SU-DHL-6 (cell line): ENCODE measurements around the gene BLTP2.

Source experiments
- H2AFZ ChIP-seq: fragments of 200-600 bp; sonication (generic); 2 replicates; pipeline ENCODE4 v1.6.1; 2014; ENCODE audit warnings: low read depth, mild to moderate bottlenecking, moderate library complexity, mixed read lengths, antibody characterized with exemption, low read length; ENCODE audit not compliant: severe bottlenecking
- H3F3A ChIP-seq: fragments of 200-600 bp; shearing (Covaris generic); 2 replicates; pipeline ENCODE4 v1.6.0; 2016; ENCODE audit warnings: antibody characterized with exemption, mild to moderate bottlenecking; ENCODE audit not compliant: insufficient read depth
- H3K27ac ChIP-seq: fragments of 200-600 bp; sonication (generic); 2 replicates; pipeline ENCODE4 v1.5.1; 2016; ENCODE audit warnings: low read depth, mild to moderate bottlenecking, low read length, moderate library complexity, mixed read lengths
- H3K27me3 ChIP-seq: fragments of 200-600 bp; sonication (generic), shearing (Covaris generic); 2 replicates; pipeline ENCODE4 v1.6.0; 2014; ENCODE audit warnings: mild to moderate bottlenecking, low read length
- H3K36me3 ChIP-seq: fragments of 200-600 bp; sonication (generic); 2 replicates; pipeline ENCODE4 v1.6.1; 2014; ENCODE audit warnings: mild to moderate bottlenecking, low read length, mixed read lengths
- H3K4me2 ChIP-seq: fragments of 300-600, 200-600 bp; shearing (Covaris generic), sonication (generic); 2 replicates; pipeline ENCODE4 v1.6.0; 2014; ENCODE audit warnings: low read length, low read depth, mild to moderate bottlenecking; ENCODE audit not compliant: poor library complexity, severe bottlenecking
- H3K4me3 ChIP-seq: fragments of 200-600 bp; sonication (generic); 2 replicates; pipeline ENCODE4 v1.5.1; 2014; ENCODE audit warnings: antibody characterized with exemption, low read length, mild to moderate bottlenecking, mixed read lengths; ENCODE audit not compliant: insufficient read depth, poor library complexity, severe bottlenecking
- H3K79me2 ChIP-seq: fragments of 200-600 bp; sonication (generic); 2 replicates; pipeline ENCODE4 v1.6.1; 2014; ENCODE audit warnings: mild to moderate bottlenecking, low read length, moderate library complexity; ENCODE audit not compliant: insufficient read depth
- H3K9ac ChIP-seq: fragments of 200-600 bp; sonication (generic); 2 replicates; pipeline ENCODE4 v1.7.0; 2014; ENCODE audit warnings: mild to moderate bottlenecking, low read length
- H3K9me2 ChIP-seq: fragments of 200-600 bp; sonication (generic); replicated peaks from 2 replicates; pipeline ENCODE4 v1.6.1; 2014; ENCODE audit warnings: low read length; ENCODE audit not compliant: insufficient read depth
- H3K9me3 ChIP-seq: fragments of 200-600 bp; sonication (generic); 2 replicates; pipeline ENCODE4 v1.6.1; 2014; ENCODE audit warnings: low read length, mixed read lengths; ENCODE audit not compliant: insufficient read depth
- H4K20me1 ChIP-seq: fragments of 200-600 bp; sonication (generic); 2 replicates; pipeline ENCODE4 v1.6.1; 2014; ENCODE audit warnings: low read depth, mild to moderate bottlenecking, antibody characterized with exemption, low read length, moderate library complexity, mixed read lengths
- EZH2phosphoT487 ChIP-seq: fragments of 200-600 bp; sonication (generic), shearing (Covaris generic); conservative IDR thresholded peaks from 2 replicates; pipeline ENCODE4 v1.6.1; 2018; ENCODE audit warnings: mild to moderate bottlenecking, antibody characterized with exemption, low read length, moderate library complexity, mixed read lengths
- TF ChIP-seq, protein P1 (sequence below): fragments of 200-600 bp; sonication (generic); IDR thresholded peaks from one replicate; pipeline ENCODE4 v1.5.1; 2017; ENCODE audit warnings: antibody characterized with exemption, mild to moderate bottlenecking, low read length, moderate library complexity; ENCODE audit not compliant: insufficient read depth, poor library complexity, severe bottlenecking

Gene BLTP2

DNA sequence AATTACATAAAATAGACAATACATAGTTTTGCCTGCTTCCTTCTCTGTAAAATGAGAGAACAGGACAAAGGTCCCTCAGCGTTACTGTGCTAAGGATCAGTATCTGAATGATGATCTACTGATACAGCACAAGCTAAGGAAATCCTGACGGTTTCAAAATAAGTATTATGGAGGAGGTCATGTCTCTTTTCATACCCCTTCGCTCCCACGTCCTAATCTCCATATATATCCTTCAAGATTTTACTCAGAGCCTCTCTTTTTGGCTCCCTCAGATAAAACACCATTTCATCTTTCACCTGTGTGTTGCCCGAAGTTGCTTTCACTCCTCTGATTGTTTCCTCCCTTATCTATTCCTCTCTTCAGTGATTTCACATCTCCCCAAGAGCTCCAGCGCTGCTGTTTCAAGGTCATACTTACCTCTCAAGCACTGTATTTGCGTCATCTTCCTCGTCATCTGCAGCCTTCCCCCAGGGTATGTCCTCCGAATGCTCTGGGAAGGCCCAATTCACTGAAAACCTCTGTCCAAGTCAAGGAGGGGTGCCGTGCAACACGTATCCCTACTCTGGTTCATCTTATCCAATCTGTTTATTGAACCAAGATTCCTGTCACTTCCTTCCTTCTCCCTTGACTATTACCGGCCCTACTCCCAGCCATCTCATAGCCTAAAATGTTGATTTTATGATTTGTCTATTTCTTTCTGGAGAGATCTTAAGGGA, 1.2 kb upstream of the BLTP2 start:
- H4K20me1 ChIP-seq = peaks cover 7% of the 10 kb centered on the region; the same call in 1 of the 2 replicates
- TF ChIP-seq, protein P1, sequence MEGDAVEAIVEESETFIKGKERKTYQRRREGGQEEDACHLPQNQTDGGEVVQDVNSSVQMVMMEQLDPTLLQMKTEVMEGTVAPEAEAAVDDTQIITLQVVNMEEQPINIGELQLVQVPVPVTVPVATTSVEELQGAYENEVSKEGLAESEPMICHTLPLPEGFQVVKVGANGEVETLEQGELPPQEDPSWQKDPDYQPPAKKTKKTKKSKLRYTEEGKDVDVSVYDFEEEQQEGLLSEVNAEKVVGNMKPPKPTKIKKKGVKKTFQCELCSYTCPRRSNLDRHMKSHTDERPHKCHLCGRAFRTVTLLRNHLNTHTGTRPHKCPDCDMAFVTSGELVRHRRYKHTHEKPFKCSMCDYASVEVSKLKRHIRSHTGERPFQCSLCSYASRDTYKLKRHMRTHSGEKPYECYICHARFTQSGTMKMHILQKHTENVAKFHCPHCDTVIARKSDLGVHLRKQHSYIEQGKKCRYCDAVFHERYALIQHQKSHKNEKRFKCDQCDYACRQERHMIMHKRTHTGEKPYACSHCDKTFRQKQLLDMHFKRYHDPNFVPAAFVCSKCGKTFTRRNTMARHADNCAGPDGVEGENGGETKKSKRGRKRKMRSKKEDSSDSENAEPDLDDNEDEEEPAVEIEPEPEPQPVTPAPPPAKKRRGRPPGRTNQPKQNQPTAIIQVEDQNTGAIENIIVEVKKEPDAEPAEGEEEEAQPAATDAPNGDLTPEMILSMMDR = no peak
- TF ChIP-seq EZH2phosphoT487 = no peak
- H3K9me3 ChIP-seq = no peaks in the 10 kb centered on the region
- H3K4me2 ChIP-seq = peak overlapping the region; percentile 63
- H3K9ac ChIP-seq = peak overlapping the region; percentile 85
- peak overlapping the region; percentile 59 for H3K27ac ChIP-seq
- peaks cover 31% of the 10 kb centered on the region for H3K79me2 ChIP-seq
- no peak overlapping the region for H3K4me3 ChIP-seq
- peaks cover 14% of the 10 kb centered on the region for H3K36me3 ChIP-seq
- no peaks in the 10 kb centered on the region for H3K9me2 ChIP-seq
- peaks cover 19% of the 10 kb centered on the region for H3F3A ChIP-seq
- H3K27me3 ChIP-seq = no peaks in the 10 kb centered on the region
- H2AFZ ChIP-seq = peak overlapping the region; percentile 62

DNA sequence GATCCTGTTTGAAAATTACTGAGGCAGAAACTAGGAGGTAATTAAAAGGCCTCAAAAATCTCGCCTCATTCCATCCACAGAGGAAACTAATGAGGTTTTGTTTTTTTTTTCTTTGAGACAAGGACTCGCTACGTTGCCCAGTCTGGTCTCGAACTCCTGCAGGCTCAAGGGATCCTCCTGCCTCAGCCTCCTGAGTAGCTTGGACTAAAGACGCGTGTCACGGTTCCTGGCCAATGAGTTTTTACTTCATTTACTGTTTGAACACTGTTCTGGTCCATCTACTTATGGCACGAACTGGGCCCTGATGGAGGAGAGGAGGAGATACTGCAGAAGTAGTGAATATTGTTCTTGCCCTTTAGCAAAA, 600 bp upstream of the BLTP2 start:
- H3K9me2 ChIP-seq = no peaks in the 10 kb centered on the region
- H3K36me3 ChIP-seq = peaks cover 20% of the 10 kb centered on the region
- peak overlapping the region; percentile 63 for H3K4me2 ChIP-seq
- peaks cover 7% of the 10 kb centered on the region; the same call in 1 of the 2 replicates for H4K20me1 ChIP-seq
- no peaks in the 10 kb centered on the region for H3K27me3 ChIP-seq
- H2AFZ ChIP-seq = no peak overlapping the region
- H3F3A ChIP-seq = peaks cover 19% of the 10 kb centered on the region
- peak overlapping the region; percentile 85 for H3K9ac ChIP-seq
- peaks cover 32% of the 10 kb centered on the region for H3K79me2 ChIP-seq
- peak overlapping the region; percentile 59 for H3K27ac ChIP-seq
- H3K9me3 ChIP-seq = no peaks in the 10 kb centered on the region
- no peak for TF ChIP-seq EZH2phosphoT487
- TF ChIP-seq, protein P1 = no peak
- peak overlapping the region; percentile 65 for H3K4me3 ChIP-seq

DNA sequence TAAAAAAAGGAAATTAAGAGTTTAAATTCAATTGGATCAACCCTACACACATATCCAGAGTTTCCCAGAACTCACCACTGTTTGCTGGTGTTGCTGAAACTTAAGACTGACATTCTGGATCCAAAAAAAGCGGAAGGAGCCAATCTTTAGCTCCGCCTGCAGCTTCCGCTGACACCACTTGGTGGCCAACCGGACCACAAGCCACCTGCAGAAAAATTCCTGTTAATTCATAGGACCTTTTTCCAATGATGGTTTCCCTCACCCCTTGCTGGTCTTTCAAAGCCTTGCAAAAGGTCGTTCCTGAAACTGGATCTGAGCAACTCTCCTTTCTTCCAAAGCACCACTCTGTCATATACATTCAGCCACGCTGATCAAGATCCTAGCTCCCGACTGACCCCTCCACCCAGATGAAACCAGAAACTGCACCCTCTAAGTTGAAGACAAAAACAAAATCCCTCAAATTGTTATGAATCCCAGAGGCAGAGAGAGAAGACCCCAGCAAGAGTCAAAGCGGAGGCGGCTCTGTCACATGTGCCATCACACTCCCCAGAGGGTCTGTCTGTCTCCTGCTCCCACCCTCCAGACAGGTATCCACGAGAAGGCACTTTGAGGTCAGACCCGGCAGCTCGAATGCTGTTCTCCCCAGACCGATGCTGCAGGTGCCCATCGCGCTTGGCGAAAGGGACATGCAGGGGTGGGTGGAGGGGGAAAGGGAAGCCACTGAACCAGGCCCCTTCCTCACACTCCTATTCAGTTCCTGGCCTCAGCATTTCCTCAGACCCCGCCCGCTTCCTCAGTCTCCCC, 773 bp downstream of the BLTP2 start:
- Histone ChIP-seq H3K27ac (peak overlapping the region; percentile 66), H3K4me2 (peak overlapping the region; percentile 84), H3K4me3 (peak overlapping the region; percentile 76), H4K20me1 (peaks cover 7% of the 10 kb centered on the region; the same call in 1 of the 2 replicates), H3K36me3 (peaks cover 24% of the 10 kb centered on the region), H3K9me3 (no peaks in the 10 kb centered on the region), H3K27me3 (no peaks in the 10 kb centered on the region), H3K9ac (peak overlapping the region; percentile 85), H3F3A (peaks cover 19% of the 10 kb centered on the region), H3K9me2 (no peaks in the 10 kb centered on the region), H3K79me2 (peaks cover 34% of the 10 kb centered on the region), H2AFZ (no peak overlapping the region)
- TF ChIP-seq, protein P1 = no peak
- TF ChIP-seq EZH2phosphoT487 = no peak
